Neural cell (in vitro differentiated cells): ENCODE results near the gene ADAMTS17. TPM values are rescaled to one million over a fixed set of nuclear protein-coding genes. Genes with fewer than 3 reads are reported as not detected.

ENCODE experiments used
- H2AFZ ChIP-seq: fragments of 200-600, 300-800 bp; sonication (generic), shearing (Covaris generic); 2 replicates; pipeline ENCODE4 v1.6.0; 2014; ENCODE audit warnings: low read depth, mild to moderate bottlenecking, antibody characterized with exemption, low read length, moderate library complexity
- H3F3A ChIP-seq: fragments of 200-600 bp; shearing (Covaris generic); 2 replicates; pipeline ENCODE4 v1.6.1; 2016; ENCODE audit warnings: mild to moderate bottlenecking, moderate library complexity, mixed read lengths, antibody characterized with exemption, low read length; ENCODE audit not compliant: insufficient read depth, poor library complexity, severe bottlenecking
- H3K27ac ChIP-seq: fragments of 200-600, 300-800 bp; sonication (generic), shearing (Covaris generic); 2 replicates; pipeline ENCODE4 v1.5.1; 2014; ENCODE audit warnings: mild to moderate bottlenecking, low read length, moderate library complexity
- H3K27me3 ChIP-seq: fragments of 300-800, 200-600 bp; sonication (generic), shearing (Covaris generic); 2 replicates; pipeline ENCODE4 v1.6.0; 2014; ENCODE audit warnings: mild to moderate bottlenecking, low read depth, low read length, moderate library complexity; ENCODE audit not compliant: insufficient read depth
- H3K36me3 ChIP-seq: fragments of 300-800, 200-600 bp; sonication (generic), shearing (Covaris generic); 2 replicates; pipeline ENCODE4 v1.5.1; 2014; ENCODE audit warnings: mild to moderate bottlenecking, antibody characterized with exemption, low read length, moderate library complexity; ENCODE audit not compliant: insufficient read depth
- H3K4me2 ChIP-seq: fragments of 300-800, 200-600 bp; sonication (generic), shearing (Covaris generic); 2 replicates; pipeline ENCODE4 v1.6.0; 2014; ENCODE audit warnings: mild to moderate bottlenecking, low read length
- H3K4me3 ChIP-seq: fragments of 300-800, 200-600 bp; sonication (generic), shearing (Covaris generic); 2 replicates; pipeline ENCODE4 v1.5.1; 2014; ENCODE audit warnings: mild to moderate bottlenecking, low read length, moderate library complexity
- H3K79me2 ChIP-seq: fragments of 200-600 bp; shearing (Covaris generic); replicated peaks from 2 replicates; pipeline ENCODE4 v1.6.0; 2014; ENCODE audit warnings: mild to moderate bottlenecking, low read length, moderate library complexity; ENCODE audit not compliant: insufficient read depth
- H3K9ac ChIP-seq: fragments of 300-800, 200-600 bp; sonication (generic), shearing (Covaris generic); 2 replicates; pipeline ENCODE4 v1.6.1; 2016; ENCODE audit warnings: mild to moderate bottlenecking, low read length, mixed read lengths
- H3K9me2 ChIP-seq: fragments of 200-600 bp; shearing (Covaris generic); 2 replicates; pipeline ENCODE4 v1.6.1; 2016; ENCODE audit warnings: mild to moderate bottlenecking, low read length, mixed read lengths; ENCODE audit not compliant: insufficient read depth
- H3K9me3 ChIP-seq: fragments of 200-600, 300-800 bp; sonication (generic), shearing (Covaris generic); 2 replicates; pipeline ENCODE4 v1.6.1; 2016; ENCODE audit warnings: mild to moderate bottlenecking, mixed run types, low read length, moderate library complexity, mixed read lengths
- H4K20me1 ChIP-seq: fragments of 200-600 bp; shearing (Covaris generic); 2 replicates; pipeline ENCODE4 v1.6.1; 2016; ENCODE audit warnings: mild to moderate bottlenecking, mixed run types; ENCODE audit not compliant: insufficient read depth
- CTCF ChIP-seq: fragments of 450-650 bp; IDR thresholded peaks from 2 replicates; pipeline ENCODE4 v1.5.1; 2014; ENCODE audit warnings: antibody characterized with exemption, mild to moderate bottlenecking, moderate library complexity; ENCODE audit not compliant: poor library complexity, severe bottlenecking
- EP300 ChIP-seq: fragments of 450-650 bp; conservative IDR thresholded peaks from 2 replicates; pipeline ENCODE4 v1.6.1; 2014; ENCODE audit warnings: antibody characterized with exemption, mild to moderate bottlenecking, moderate library complexity; ENCODE audit not compliant: poor library complexity, severe bottlenecking
- EZH2 ChIP-seq: fragments of 200-600, 300-800 bp; shearing (Covaris generic), sonication (generic); IDR thresholded peaks from 2 replicates; pipeline ENCODE4 v1.6.1; 2014; ENCODE audit warnings: antibody characterized with exemption, low read length, borderline replicate concordance, mild to moderate bottlenecking; ENCODE audit not compliant: insufficient read depth, poor library complexity, severe bottlenecking
- MXI1 ChIP-seq: fragments of 450-650 bp; conservative IDR thresholded peaks from 2 replicates; pipeline ENCODE4 v1.6.1; 2014; ENCODE audit warnings: antibody characterized with exemption, mild to moderate bottlenecking; ENCODE audit not compliant: poor library complexity, severe bottlenecking
- POLR2AphosphoS5 ChIP-seq: IDR thresholded peaks from 2 replicates; pipeline ENCODE4 v1.6.1; 2012
- RAD21 ChIP-seq: fragments of 450-650 bp; conservative IDR thresholded peaks from 2 replicates; pipeline ENCODE4 v1.6.1; 2014; ENCODE audit warnings: antibody characterized with exemption, mild to moderate bottlenecking, moderate library complexity
- REST ChIP-seq: IDR thresholded peaks from 2 replicates; pipeline ENCODE4 v1.6.1; 2012; ENCODE audit warnings: borderline replicate concordance
- SMC3 ChIP-seq: fragments of 450-650 bp; conservative IDR thresholded peaks from 2 replicates; pipeline ENCODE4 v1.6.1; 2014; ENCODE audit warnings: antibody characterized with exemption, mild to moderate bottlenecking, moderate library complexity; ENCODE audit not compliant: poor library complexity
- TAF1 ChIP-seq: IDR thresholded peaks from 2 replicates; pipeline ENCODE4 v1.6.1; 2012; ENCODE audit warnings: low read depth
- polyA plus RNA-seq: library from polyadenylated mRNA; depleted of rRNA; stranded (reverse); fragments of >200 nt; gene quantifications from 2 replicates; pipeline ENCODE4 v1.2.3, GENCODE V29; 2014

ADAMTS17 gene
- polyA plus RNA-seq, 1 donor from 2014 or later: 0.04 TPM

DNA sequence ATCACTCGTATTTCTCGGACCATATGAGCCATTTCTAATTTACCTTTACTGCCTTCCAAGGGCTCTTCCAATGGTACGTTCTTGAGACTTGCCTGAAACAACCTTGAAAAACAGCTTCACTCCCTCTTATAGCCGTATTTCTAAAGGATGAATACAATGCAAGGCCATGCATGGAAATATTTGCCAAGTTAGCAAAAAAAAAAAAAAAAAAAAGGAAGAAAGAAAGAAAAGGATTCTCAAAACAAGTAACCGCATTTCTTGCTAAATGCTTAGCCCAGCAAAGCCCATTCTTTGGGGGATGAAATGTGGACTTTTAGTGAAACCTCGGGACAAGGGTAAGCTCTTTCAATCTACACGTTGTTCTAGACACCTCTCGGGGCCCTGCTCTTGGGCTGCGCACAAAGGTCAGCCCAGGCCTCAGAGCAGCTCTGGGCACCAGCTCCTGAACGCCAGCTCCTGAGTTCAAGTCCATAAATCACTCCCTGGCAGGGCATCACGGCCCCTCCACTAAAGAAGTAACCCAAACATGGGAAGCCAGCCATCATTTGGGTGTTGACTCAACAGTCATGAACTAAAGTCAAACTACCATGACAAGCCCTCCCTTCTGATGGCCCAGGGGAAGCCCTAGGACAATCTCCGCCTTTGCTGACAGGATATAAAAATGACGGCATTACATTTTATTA is 132.7 kb downstream of the ADAMTS17 start:
- Histone ChIP-seq H3K9me2 (no peaks in the 10 kb centered on the region), H3K79me2 (no peaks in the 10 kb centered on the region), H3K27ac (no peak overlapping the region), H4K20me1 (no peaks in the 10 kb centered on the region), H3K4me3 (no peak overlapping the region), H3K9me3 (no peaks in the 10 kb centered on the region), H2AFZ (no peak overlapping the region), H3K27me3 (no peaks in the 10 kb centered on the region), H3K4me2 (no peak overlapping the region), H3F3A (no peaks in the 10 kb centered on the region), H3K36me3 (no peaks in the 10 kb centered on the region), H3K9ac (no peak overlapping the region)
- TF ChIP-seq EZH2: no peak
- no peak for TF ChIP-seq MXI1

GRCh38 chr15:100207053-100207452 is 134.7 kb downstream of the ADAMTS17 start:
- no peak overlapping the region for H3K27ac ChIP-seq
- H3K27me3 ChIP-seq: no peaks in the 10 kb centered on the region
- H3K9me3 ChIP-seq: no peaks in the 10 kb centered on the region
- H4K20me1 ChIP-seq: no peaks in the 10 kb centered on the region
- no peaks in the 10 kb centered on the region for H3K79me2 ChIP-seq
- no peak overlapping the region for H3K9ac ChIP-seq
- no peaks in the 10 kb centered on the region for H3K9me2 ChIP-seq
- no peaks in the 10 kb centered on the region for H3F3A ChIP-seq
- H3K4me3 ChIP-seq: no peak overlapping the region
- H3K4me2 ChIP-seq: no peak overlapping the region
- TF ChIP-seq TAF1 (no peak), CTCF (no peak), MXI1 (no peak), SMC3 (no peak), POLR2AphosphoS5 (no peak), REST (no peak), EP300 (no peak), EZH2 (no peak), RAD21 (no peak)
- no peak overlapping the region for H2AFZ ChIP-seq
- H3K36me3 ChIP-seq: no peaks in the 10 kb centered on the region
